Measurements from ENCODE around the gene CCDC78.
"Not testable (repeated sequence)": the region's sequence is repeated elsewhere in the genome, so short reads cannot be mapped to it uniquely, and the experiment has no call there.

Gene CCDC78

GRCh38 chr16:751152-752006 lies 25.1 kb upstream of the CCDC78 start:
- H3K4me3 Mint-ChIP-seq = no peak overlapping the region
- intact Hi-C loops (cut with micrococcal nuclease) = no loop called here
- no peaks in the 10 kb centered on the region for H3K36me3 Mint-ChIP-seq (ENCODE audit: low read depth)
- peaks cover 19% of the 10 kb centered on the region for H3K4me1 Mint-ChIP-seq (ENCODE audit: low read depth)
- peaks cover 6% of the 10 kb centered on the region for H3K27me3 Mint-ChIP-seq
- no peaks in the 10 kb centered on the region for H3K9me3 Mint-ChIP-seq
- H3K27ac Mint-ChIP-seq = no peak overlapping the region

- Mint-ChIP-seq H3K4me3 (no peak overlapping the region), H3K27me3 (peaks cover 6% of the 10 kb centered on the region), H3K27ac (no peak overlapping the region), H3K4me1 (ENCODE audit: low read depth) (peaks cover 19% of the 10 kb centered on the region), H3K36me3 (ENCODE audit: low read depth) (no peaks in the 10 kb centered on the region), H3K9me3 (no peaks in the 10 kb centered on the region)
- intact Hi-C loops (cut with micrococcal nuclease) = no loop called here
Measured at GRCh38 chr16:750485-750884, 24.2 kb upstream of the CCDC78 start.

GRCh38 chr16:749010-749409 lies 22.8 kb upstream of the CCDC78 start:
- Mint-ChIP-seq H3K36me3 (ENCODE audit: low read depth) (no peaks in the 10 kb centered on the region), H3K27me3 (peaks cover 6% of the 10 kb centered on the region), H3K4me1 (ENCODE audit: low read depth) (peaks cover 9% of the 10 kb centered on the region), H3K27ac (no peak overlapping the region), H3K4me3 (no peak overlapping the region), H3K9me3 (no peaks in the 10 kb centered on the region)
- intact Hi-C loops (cut with micrococcal nuclease) = no loop called here

GRCh38 chr16:747978-748746 lies 21.9 kb upstream of the CCDC78 start:
- intact Hi-C loops (cut with micrococcal nuclease) = no loop called here
- H3K4me3 Mint-ChIP-seq = no peak overlapping the region

GRCh38 chr16:746637-747036 lies 20.4 kb upstream of the CCDC78 start:
- H3K27ac Mint-ChIP-seq = no peak overlapping the region
- intact Hi-C loops (cut with micrococcal nuclease) = no loop called here
- no peak overlapping the region for H3K4me3 Mint-ChIP-seq
- no peaks in the 10 kb centered on the region for H3K36me3 Mint-ChIP-seq (ENCODE audit: low read depth)
- no peaks in the 10 kb centered on the region for H3K9me3 Mint-ChIP-seq
- no peaks in the 10 kb centered on the region for H3K4me1 Mint-ChIP-seq (ENCODE audit: low read depth)
- H3K27me3 Mint-ChIP-seq = no peaks in the 10 kb centered on the region

More at GRCh38 chr16:747978-748746, 21.9 kb upstream of the CCDC78 start:
- H3K4me1 Mint-ChIP-seq (ENCODE audit: low read depth) = peaks cover 9% of the 10 kb centered on the region
- no peak overlapping the region for H3K27ac Mint-ChIP-seq
- no peaks in the 10 kb centered on the region for H3K36me3 Mint-ChIP-seq (ENCODE audit: low read depth)
- no peaks in the 10 kb centered on the region for H3K9me3 Mint-ChIP-seq
- H3K27me3 Mint-ChIP-seq = peaks cover 6% of the 10 kb centered on the region

- Mint-ChIP-seq H3K36me3 (ENCODE audit: low read depth) (no peaks in the 10 kb centered on the region), H3K27ac (no peak overlapping the region), H3K4me1 (ENCODE audit: low read depth) (peaks cover 5% of the 10 kb centered on the region), H3K27me3 (no peaks in the 10 kb centered on the region), H3K9me3 (no peaks in the 10 kb centered on the region), H3K4me3 (no peak overlapping the region)
- intact Hi-C loops (cut with micrococcal nuclease) = no loop called here
Measured at GRCh38 chr16:745739-746138, 19.5 kb upstream of the CCDC78 start.

GRCh38 chr16:743794-744500 lies 17.7 kb upstream of the CCDC78 start:
- intact Hi-C loops (cut with micrococcal nuclease) = no loop called here
- no peak overlapping the region for H3K27ac Mint-ChIP-seq
- H3K36me3 Mint-ChIP-seq (ENCODE audit: low read depth) = peaks cover 9% of the 10 kb centered on the region
- no peak overlapping the region for H3K4me3 Mint-ChIP-seq
- no peaks in the 10 kb centered on the region for H3K27me3 Mint-ChIP-seq
- H3K4me1 Mint-ChIP-seq (ENCODE audit: low read depth) = peaks cover 17% of the 10 kb centered on the region
- no peaks in the 10 kb centered on the region for H3K9me3 Mint-ChIP-seq

- intact Hi-C loops (cut with micrococcal nuclease); H3K4me3 Mint-ChIP-seq; H3K9me3 Mint-ChIP-seq; H3K27me3 Mint-ChIP-seq; H3K27ac Mint-ChIP-seq: not testable (repeated sequence)
- peaks cover 19% of the 10 kb centered on the region for H3K36me3 Mint-ChIP-seq (ENCODE audit: low read depth)
- peaks cover 17% of the 10 kb centered on the region for H3K4me1 Mint-ChIP-seq (ENCODE audit: low read depth)
Measured at GRCh38 chr16:742894-743293, 16.7 kb upstream of the CCDC78 start.

- Mint-ChIP-seq H3K27ac (no peak overlapping the region), H3K4me3 (no peak overlapping the region), H3K9me3 (no peaks in the 10 kb centered on the region), H3K4me1 (ENCODE audit: low read depth) (peaks cover 17% of the 10 kb centered on the region), H3K27me3 (no peaks in the 10 kb centered on the region), H3K36me3 (ENCODE audit: low read depth) (peaks cover 27% of the 10 kb centered on the region)
- intact Hi-C loops (cut with micrococcal nuclease) = no loop called here
Measured at GRCh38 chr16:741986-742629, 15.9 kb upstream of the CCDC78 start.

GRCh38 chr16:740764-741505 lies 14.7 kb upstream of the CCDC78 start, which contains the start of gene CIAO3:
Gene CIAO3, minus strand, starts transcription at chr16:740997. Its CDS starts 12 bp downstream, at chr16:740985.
- H3K27ac Mint-ChIP-seq = peak within 1 kb of the TSS; percentile 77
- no peaks in the 10 kb centered on the region for H3K9me3 Mint-ChIP-seq
- peaks cover 39% of the 10 kb centered on the region for H3K36me3 Mint-ChIP-seq (ENCODE audit: low read depth)
- peak within 1 kb of the TSS; percentile 80 for H3K4me3 Mint-ChIP-seq
- peaks cover 17% of the 10 kb centered on the region for H3K4me1 Mint-ChIP-seq (ENCODE audit: low read depth)
- intact Hi-C loops (cut with micrococcal nuclease) = loop anchor here (1.0 kb wide), 1 partner anchor 30 kb away; no protein-coding TSS in a partner anchor
- H3K27me3 Mint-ChIP-seq = no peaks in the 10 kb centered on the region

GRCh38 chr16:740459-740763 lies 14.2 kb upstream of the CCDC78 start:
- peak overlapping the region; percentile 77 for H3K27ac Mint-ChIP-seq
- H3K36me3 Mint-ChIP-seq (ENCODE audit: low read depth) = peaks cover 44% of the 10 kb centered on the region
- intact Hi-C loops (cut with micrococcal nuclease) = loop anchor here (1.0 kb wide), 1 partner anchor 29 kb away; no protein-coding TSS in a partner anchor
- H3K4me1 Mint-ChIP-seq (ENCODE audit: low read depth) = peaks cover 17% of the 10 kb centered on the region
- peak overlapping the region; percentile 80 for H3K4me3 Mint-ChIP-seq
- no peaks in the 10 kb centered on the region for H3K27me3 Mint-ChIP-seq
- no peaks in the 10 kb centered on the region for H3K9me3 Mint-ChIP-seq

- Mint-ChIP-seq H3K27ac (peak overlapping the region; percentile 77), H3K27me3 (no peaks in the 10 kb centered on the region), H3K4me3 (peak overlapping the region; percentile 80), H3K9me3 (no peaks in the 10 kb centered on the region), H3K4me1 (ENCODE audit: low read depth) (peaks cover 17% of the 10 kb centered on the region), H3K36me3 (ENCODE audit: low read depth) (peaks cover 50% of the 10 kb centered on the region)
- intact Hi-C loops (cut with micrococcal nuclease) = loop anchor here (1.0 kb wide), 1 partner anchor 29 kb away; no protein-coding TSS in a partner anchor
Measured at GRCh38 chr16:739560-740458, 13.6 kb upstream of the CCDC78 start.

Measured in dendritic cell treated with granulocyte-macrophage colony-stimulating factor and Interleukin-4, amounts not matched to agents 40 ng/mL and 50 ng/mL, for 4 days (primary cell).